ENCODE results near the gene SETD7. TPM values are rescaled to one million over a fixed set of nuclear protein-coding genes. Genes with fewer than 3 reads are reported as not detected.

Gene SETD7
- total and polyA plus RNA-seq, 2 of the 4 experiments (the other 2 are of a cell fraction), result 17.0 to 46.6 TPM

DNA sequence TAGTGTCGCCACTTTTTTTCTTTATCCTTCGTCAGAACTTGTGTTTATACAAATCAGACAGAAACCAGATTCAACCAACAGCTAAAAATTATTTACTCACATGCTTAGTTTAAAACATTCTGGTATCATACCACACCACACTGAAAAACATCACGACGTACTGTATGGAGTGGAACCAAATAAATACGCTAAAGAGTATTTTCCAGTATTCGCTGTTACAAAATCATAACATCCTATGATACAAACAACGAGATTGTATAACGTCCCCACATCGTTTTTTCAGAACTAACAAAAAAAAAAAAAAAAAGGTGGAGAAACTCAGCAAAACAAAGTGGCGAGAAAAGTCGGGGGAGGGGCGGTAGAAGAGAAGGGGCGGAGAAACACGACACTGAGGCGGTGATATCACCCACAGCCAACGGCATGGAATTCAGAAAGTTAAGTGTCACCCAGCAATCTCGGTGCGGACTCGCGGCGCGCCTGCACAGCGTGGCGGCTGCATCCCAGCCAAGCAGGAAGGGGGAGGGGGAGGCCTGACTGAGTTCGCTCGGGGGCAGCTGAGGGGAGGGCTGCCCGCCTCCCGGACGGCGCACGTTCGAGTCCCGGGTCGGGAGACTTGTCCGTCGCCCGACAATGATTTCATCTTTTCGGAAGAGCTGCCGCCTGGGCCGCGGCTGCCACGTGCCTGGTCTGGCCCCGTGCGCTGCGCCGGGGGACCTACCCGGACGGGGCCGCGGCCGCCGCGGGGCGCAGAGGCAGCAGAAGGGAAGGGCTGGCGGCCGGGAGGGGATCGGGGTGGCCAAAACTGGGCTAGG is 920 bp downstream of the SETD7 start:
- H3K9me3 ChIP-seq (ENCODE audit: control insufficient read depth, insufficient read depth, low read length), result no peaks in the 10 kb centered on the region
- peak overlapping the region; percentile 42; the same call in 1 of the 2 replicates for H4K5ac ChIP-seq (ENCODE audit: low read depth, low read length)
- H3K18ac ChIP-seq (ENCODE audit: low read depth, low read length), result peak overlapping the region; percentile 28
- ATAC-seq (ENCODE audit: low read depth) (peak; percentile 63), DNase-seq (peak; percentile 87)
- H2BK120ac ChIP-seq (ENCODE audit: low read depth, low read length), result no peak overlapping the region
- peak overlapping the region; percentile 92 for H3K4me2 ChIP-seq (ENCODE audit: low read depth, low read length)
- peaks cover 18% of the 10 kb centered on the region for H3K27me3 ChIP-seq (ENCODE audit: control insufficient read depth, insufficient read depth, low read length)
- peak overlapping the region; percentile 85 for H2AK9ac ChIP-seq (replicated peaks; ENCODE audit: low read depth, low read length, poor library complexity)
- H3K9me1 ChIP-seq (ENCODE audit: insufficient read depth, low read length), result peaks cover 13% of the 10 kb centered on the region
- peak overlapping the region; percentile 48; the same call in 1 of the 2 replicates for H3K14ac ChIP-seq (replicated peaks; ENCODE audit: low read depth, low read length)
- H4K91ac ChIP-seq (ENCODE audit: insufficient read depth, low read depth, low read length), result peak overlapping the region; percentile 33; the same call in 1 of the 2 replicates
- no peak overlapping the region for H2BK20ac ChIP-seq (ENCODE audit: low read depth, low read length)
- POLR2A ChIA-PET (ENCODE audit: unreplicated experiment), result interaction anchor here (1.1 kb wide), 1 partner anchor 26 kb away, joined by 3 read pairs; no protein-coding TSS in a partner anchor
- no TSS peak for BruUV-seq (replicated peaks)
- H2AK5ac ChIP-seq (ENCODE audit: low read depth, low read length), result no peak overlapping the region
- H3K23ac ChIP-seq (ENCODE audit: low read depth, low read length), result peak overlapping the region; percentile 21; the same call in 1 of the 2 replicates
- peaks cover 40% of the 10 kb centered on the region for H4K20me1 ChIP-seq (ENCODE audit: insufficient read depth, low read length)
- H3K27ac ChIP-seq (ENCODE audit: insufficient read depth, low read length), result peak overlapping the region; percentile 90
- H2BK5ac ChIP-seq (ENCODE audit: low read depth, low read length, poor library complexity, severe bottlenecking), result peak overlapping the region; percentile 78
- 0% methylated on average over 17 of the region's 57 CpGs; no CpG with 5 or more reads in 1 of the 2 experiments for WGBS, 2 experiments (ENCODE audit: extremely low coverage in 2 of 2, insufficient read length in 1 of 2)
- peaks cover 17 to 37% of the 10 kb centered on the region in 2 experiments for H3K79me1 ChIP-seq (ENCODE audit: low read depth in 1 of 2, low read length in 2 of 2)
- H4K8ac ChIP-seq (ENCODE audit: low read depth in 2 of 2, low read length in 2 of 2), result peak overlapping the region; percentile 24 to 66; a peak in 1 of 4 replicates
- peak overlapping the region; percentile 97 for H2AFZ ChIP-seq (replicated peaks; ENCODE audit: low read length, poor library complexity)
- CTCF ChIA-PET, result no interaction called here
- intact Hi-C loops (cut with micrococcal nuclease), result loop anchor here (2.0 kb wide), 1 partner anchor 26 kb away; no protein-coding TSS in a partner anchor
- peaks cover 9% of the 10 kb centered on the region for H3K4me1 ChIP-seq (ENCODE audit: control insufficient read depth, insufficient read depth, low read length)
- H3K9ac ChIP-seq (ENCODE audit: low read depth, low read length), result peak overlapping the region; percentile 92
- peak overlapping the region; percentile 64 for H3K4me3 ChIP-seq (ENCODE audit: insufficient read depth, low read depth, low read length)
- peak overlapping the region; percentile 86 for H3K4ac ChIP-seq (ENCODE audit: low read depth, low read length)
- no peak overlapping the region for H2BK15ac ChIP-seq (ENCODE audit: low read depth, low read length)
- no peak overlapping the region for H3K56ac ChIP-seq (ENCODE audit: extremely low read depth, insufficient read depth, low read length)
- in situ Hi-C loops (cut with MboI; ENCODE audit: low sequenced_read_pairs), result no loop called here
- dilution Hi-C loops (cut with HindIII; ENCODE audit: low sequenced_read_pairs, unreplicated experiment), result no loop called here
- H3K36me3 ChIP-seq (ENCODE audit: control insufficient read depth, insufficient read depth, low read length), result no peaks in the 10 kb centered on the region
- TF ChIP-seq, protein P1, sequence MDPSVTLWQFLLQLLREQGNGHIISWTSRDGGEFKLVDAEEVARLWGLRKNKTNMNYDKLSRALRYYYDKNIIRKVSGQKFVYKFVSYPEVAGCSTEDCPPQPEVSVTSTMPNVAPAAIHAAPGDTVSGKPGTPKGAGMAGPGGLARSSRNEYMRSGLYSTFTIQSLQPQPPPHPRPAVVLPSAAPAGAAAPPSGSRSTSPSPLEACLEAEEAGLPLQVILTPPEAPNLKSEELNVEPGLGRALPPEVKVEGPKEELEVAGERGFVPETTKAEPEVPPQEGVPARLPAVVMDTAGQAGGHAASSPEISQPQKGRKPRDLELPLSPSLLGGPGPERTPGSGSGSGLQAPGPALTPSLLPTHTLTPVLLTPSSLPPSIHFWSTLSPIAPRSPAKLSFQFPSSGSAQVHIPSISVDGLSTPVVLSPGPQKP (IDR thresholded peaks at IDR 0.05; ENCODE audit: borderline replicate concordance, low read depth, low read length), result no peak
- TF ChIP-seq BHLHE40 (IDR thresholded peaks at IDR 0.05; ENCODE audit: low read depth, low read length) (peak; percentile 50), CTCF (conservative IDR thresholded peaks at IDR 0.05; ENCODE audit: low read depth, low read length) (no peak), MAFK (IDR thresholded peaks at IDR 0.05; ENCODE audit: low read depth, low read length) (no peak), RFX5 (IDR thresholded peaks at IDR 0.05; ENCODE audit: low read depth, low read length) (no peak; the same call in 1 of the 2 replicates), FOS (IDR thresholded peaks at IDR 0.05; ENCODE audit: low read depth, low read length) (0 out of 2 replicates have a peak, but pooled peaks have one; percentile 7), USF2 (IDR thresholded peaks at IDR 0.05; ENCODE audit: low read depth, low read length) (peak; percentile 44; the same call in 1 of the 2 replicates), SMC3 (IDR thresholded peaks at IDR 0.05; ENCODE audit: low read depth, low read length) (no peak), RAD21 (IDR thresholded peaks at IDR 0.05; ENCODE audit: low read length) (no peak), NFE2L2 (IDR thresholded peaks at IDR 0.05; ENCODE audit: low read depth, low read length) (no peak), POLR2A (IDR thresholded peaks at IDR 0.05; ENCODE audit: low read depth, low read length) (peak; percentile 76), CHD1 (IDR thresholded peaks at IDR 0.05; ENCODE audit: low read depth, low read length) (no peak), MAZ (IDR thresholded peaks at IDR 0.05; ENCODE audit: borderline replicate concordance, low read depth, low read length) (peak; percentile 61; the same call in 1 of the 2 replicates)
